A673 (cell line): ENCODE data around the gene PACRG.

Experiments
- EZH2 ChIP-seq: fragments of 200-600 bp; sonication (generic); IDR thresholded peaks from 2 replicates; pipeline ENCODE4 v1.6.1; 2017; ENCODE audit warnings: borderline replicate concordance, low read depth, mild to moderate bottlenecking, mixed read lengths, antibody characterized with exemption, low read length; ENCODE audit not compliant: poor library complexity, severe bottlenecking
- TF ChIP-seq, protein P1 (sequence below): fragments of 300-800, 200-600 bp; sonication (generic); conservative IDR thresholded peaks from 2 replicates; pipeline ENCODE4 v1.5.1; 2017; ENCODE audit warnings: low read depth, mild to moderate bottlenecking, antibody characterized with exemption, low read length, moderate library complexity, mixed read lengths

DNA sequence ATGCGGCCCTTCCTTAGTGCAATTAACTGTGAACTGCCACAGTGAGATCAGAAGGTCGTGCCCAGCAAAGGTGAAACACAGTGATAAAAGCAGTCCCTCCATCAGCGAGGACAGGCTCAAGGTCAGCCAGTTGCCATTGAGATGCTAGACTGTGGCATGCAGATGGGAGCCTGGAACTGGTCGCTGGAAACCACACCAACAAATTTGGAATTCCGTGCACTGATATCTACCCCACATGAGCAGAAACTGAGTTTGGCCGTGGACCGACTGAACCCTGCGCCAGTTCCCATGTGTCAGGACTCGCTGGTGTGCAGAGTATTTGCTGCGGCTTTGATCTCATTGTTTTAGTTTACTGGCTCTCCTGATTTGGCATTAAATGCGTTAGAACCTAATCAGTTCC is 561.1 kb downstream of the PACRG start:
- TF ChIP-seq, protein P1, sequence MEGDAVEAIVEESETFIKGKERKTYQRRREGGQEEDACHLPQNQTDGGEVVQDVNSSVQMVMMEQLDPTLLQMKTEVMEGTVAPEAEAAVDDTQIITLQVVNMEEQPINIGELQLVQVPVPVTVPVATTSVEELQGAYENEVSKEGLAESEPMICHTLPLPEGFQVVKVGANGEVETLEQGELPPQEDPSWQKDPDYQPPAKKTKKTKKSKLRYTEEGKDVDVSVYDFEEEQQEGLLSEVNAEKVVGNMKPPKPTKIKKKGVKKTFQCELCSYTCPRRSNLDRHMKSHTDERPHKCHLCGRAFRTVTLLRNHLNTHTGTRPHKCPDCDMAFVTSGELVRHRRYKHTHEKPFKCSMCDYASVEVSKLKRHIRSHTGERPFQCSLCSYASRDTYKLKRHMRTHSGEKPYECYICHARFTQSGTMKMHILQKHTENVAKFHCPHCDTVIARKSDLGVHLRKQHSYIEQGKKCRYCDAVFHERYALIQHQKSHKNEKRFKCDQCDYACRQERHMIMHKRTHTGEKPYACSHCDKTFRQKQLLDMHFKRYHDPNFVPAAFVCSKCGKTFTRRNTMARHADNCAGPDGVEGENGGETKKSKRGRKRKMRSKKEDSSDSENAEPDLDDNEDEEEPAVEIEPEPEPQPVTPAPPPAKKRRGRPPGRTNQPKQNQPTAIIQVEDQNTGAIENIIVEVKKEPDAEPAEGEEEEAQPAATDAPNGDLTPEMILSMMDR: no peak
- no peak for TF ChIP-seq EZH2
